ENCODE data around the gene TMEM183A. TPM values are rescaled to one million over a fixed set of nuclear protein-coding genes. Genes with fewer than 3 reads are reported as not detected.
A peak's percentile ranks its signal among the peaks of the same experiment; 100 is the strongest.

Gene TMEM183A
- total and polyA plus RNA-seq, 9 of the 15 experiments (the other 6 are each of a cell fraction or from before 2014, with no cell fraction given): 23.4 to 190 (median 124) TPM

GRCh38 chr1:202959276-202959620 lies 47.9 kb upstream of the TMEM183A start (continued):
- TF ChIP-seq ATF3 (IDR thresholded peaks at IDR 0.05) (peak; percentile 82), ATF3 (CRISPR knock-in tag; conservative IDR thresholded peaks at IDR 0.05) (no peak), NFRKB (IDR thresholded peaks at IDR 0.05; ENCODE audit: low read depth) (no peak), TFE3 (CRISPR knock-in tag; IDR thresholded peaks at IDR 0.05) (no peak), SMARCB1 (IDR thresholded peaks at IDR 0.05; ENCODE audit: insufficient read length, low read depth) (peak; percentile 26), BRF2 (IDR thresholded peaks at IDR 0.05; ENCODE audit: borderline replicate concordance, insufficient read depth, insufficient read length) (no peak), HMBOX1 (IDR thresholded peaks at IDR 0.05) (peak; percentile 63), JUND (IDR thresholded peaks at IDR 0.05; ENCODE audit: borderline replicate concordance, low read depth, low read length) (peak; percentile 78; the same call in 1 of the 2 replicates), JUND (tag; IDR thresholded peaks at IDR 0.05; ENCODE audit: borderline replicate concordance, low read depth, low read length) (peak; percentile 88), BRF1 (IDR thresholded peaks at IDR 0.05; ENCODE audit: borderline replicate concordance, extremely low read depth, insufficient read length) (no peak), FOSL1 (tag; conservative IDR thresholded peaks at IDR 0.05) (peak; percentile 83), CAMTA2 (CRISPR knock-in tag; conservative IDR thresholded peaks at IDR 0.05) (no peak), DPF2 (IDR thresholded peaks at IDR 0.05) (peak; percentile 69), JUN (IDR thresholded peaks at IDR 0.05; ENCODE audit: borderline replicate concordance, low read depth, low read length) (0 out of 2 replicates have a peak, but pooled peaks have one; percentile 46), JUN (CRISPR knock-in tag; IDR thresholded peaks at IDR 0.05; ENCODE audit: borderline replicate concordance) (no peak), GATA2 (CRISPR knock-in tag; IDR thresholded peaks at IDR 0.05) (0 out of 2 replicates have a peak, but pooled peaks have one; percentile 15), ZNF507 (tag; conservative IDR thresholded peaks at IDR 0.05) (no peak), EHMT2 (IDR thresholded peaks at IDR 0.05) (no peak), ZNF263 (CRISPR knock-in tag; IDR thresholded peaks at IDR 0.05; ENCODE audit: borderline replicate concordance) (no peak), ARNT (IDR thresholded peaks at IDR 0.05) (peak in 1 of 2 experiments; percentile 95; a peak in 1 of 4 replicates), CEBPB (tag; IDR thresholded peaks at IDR 0.05) (peak; percentile 90), FOXA1 (IDR thresholded peaks at IDR 0.05; ENCODE audit: borderline replicate concordance) (no peak), NR2F6 (CRISPR knock-in tag; IDR thresholded peaks at IDR 0.05) (no peak)
